SK-N-SH treated with all-trans-retinoic acid at 6 μM for 48 hours (cell line): Measurements from ENCODE around the gene CHAF1B.

ENCODE experiments used
- ATAC-seq: fragments of 200-7000 bp; cut with Tn5 transposase; 3 replicates; pipeline ENCODE4 v1.9.1; 2020; ENCODE audit warnings: mild to moderate bottlenecking, moderate library complexity
- ARNTL ChIP-seq: fragments of 450-650 bp; formaldehyde crosslinking; IDR thresholded peaks from 2 replicates; pipeline ENCODE4 v1.5.0; 2020; ENCODE audit warnings: low read depth, mild to moderate bottlenecking, moderate library complexity, borderline replicate concordance
- BACH2 ChIP-seq: fragments of 250-450 bp; sonication (Bioruptor Pico); IDR thresholded peaks from 2 replicates; pipeline ENCODE4 v1.9.0; 2021; ENCODE audit warnings: mild to moderate bottlenecking, borderline replicate concordance
- CSDC2 ChIP-seq: fragments of 250-450 bp; sonication (Bioruptor Pico); IDR thresholded peaks from 2 replicates; pipeline ENCODE4 v1.5.0; 2020; ENCODE audit warnings: mild to moderate bottlenecking, moderate library complexity
- ESRRG ChIP-seq: fragments of 250-450 bp; sonication (Bioruptor Pico); IDR thresholded peaks from 2 replicates; pipeline ENCODE4 v1.6.1; 2021; ENCODE audit warnings: mild to moderate bottlenecking
- GLIS3 ChIP-seq: fragments of 250-450 bp; sonication (Bioruptor Pico); IDR thresholded peaks from 2 replicates; pipeline ENCODE4 v1.5.0; 2020; ENCODE audit warnings: mild to moderate bottlenecking, moderate library complexity
- ISL1 ChIP-seq: fragments of 250-450 bp; sonication (Bioruptor Pico); IDR thresholded peaks from 2 replicates; pipeline ENCODE4 v2.1.2; 2022; ENCODE audit warnings: mild to moderate bottlenecking, moderate library complexity
- PPARA ChIP-seq: fragments of 250-450 bp; sonication (Bioruptor Pico); IDR thresholded peaks from 2 replicates; pipeline ENCODE4 v1.5.0; 2020; ENCODE audit warnings: mild to moderate bottlenecking, borderline replicate concordance
- RARB ChIP-seq: fragments of 250-450 bp; sonication (Bioruptor Pico); IDR thresholded peaks from 2 replicates; pipeline ENCODE4 v1.8.0; 2021; ENCODE audit warnings: mild to moderate bottlenecking, moderate library complexity
- SNAI2 ChIP-seq: fragments of 250-450 bp; sonication (Bioruptor Pico); IDR thresholded peaks from 2 replicates; pipeline ENCODE4 v1.5.0; 2020; ENCODE audit warnings: mild to moderate bottlenecking, moderate library complexity
- TOX ChIP-seq: fragments of 250-450 bp; sonication (Bioruptor Pico); IDR thresholded peaks from 2 replicates; pipeline ENCODE4 v1.8.0; 2021; ENCODE audit warnings: mild to moderate bottlenecking, moderate library complexity, borderline replicate concordance
- ZFP3 ChIP-seq: fragments of 250-450 bp; sonication (Bioruptor Pico); IDR thresholded peaks from 2 replicates; pipeline ENCODE4 v1.5.0; 2020; ENCODE audit warnings: mild to moderate bottlenecking, moderate library complexity
- ZFP30 ChIP-seq: fragments of 450-650 bp; formaldehyde crosslinking; IDR thresholded peaks from 2 replicates; pipeline ENCODE4 v1.5.0; 2022; ENCODE audit warnings: mild to moderate bottlenecking, moderate library complexity
- ZNF565 ChIP-seq: fragments of 450-650 bp; formaldehyde crosslinking; conservative IDR thresholded peaks from 2 replicates; pipeline ENCODE4 v1.5.0; 2020; ENCODE audit warnings: low read depth, mild to moderate bottlenecking, moderate library complexity
- ZNF70 ChIP-seq: fragments of 450-650 bp; formaldehyde crosslinking; IDR thresholded peaks from 2 replicates; pipeline ENCODE4 v1.5.0; 2020; ENCODE audit warnings: mild to moderate bottlenecking, moderate library complexity
- ZNF8 ChIP-seq: fragments of 450-650 bp; formaldehyde crosslinking; IDR thresholded peaks from 2 replicates; pipeline ENCODE4 v1.5.0; 2020; ENCODE audit warnings: mild to moderate bottlenecking, moderate library complexity
- TF ChIP-seq, protein P1 (sequence below): fragments of 250-450 bp; sonication (Bioruptor Pico); IDR thresholded peaks from 2 replicates; pipeline ENCODE4 v1.5.0; 2020; ENCODE audit warnings: mild to moderate bottlenecking, moderate library complexity
- TF ChIP-seq, protein P2 (sequence below): fragments of 250-450 bp; sonication (Bioruptor Pico); IDR thresholded peaks from 2 replicates; pipeline ENCODE4 v1.8.0; 2021; ENCODE audit warnings: low read depth, mild to moderate bottlenecking, moderate library complexity, borderline replicate concordance
- TF ChIP-seq, protein P3 (sequence below): fragments of 250-450 bp; sonication (Bioruptor Pico); IDR thresholded peaks from 2 replicates; pipeline ENCODE4 v1.5.1; 2021; ENCODE audit warnings: mild to moderate bottlenecking, moderate library complexity
- TF ChIP-seq, protein P4 (sequence below): fragments of 250-450 bp; sonication (Bioruptor Pico); IDR thresholded peaks from 2 replicates; pipeline ENCODE4 v1.5.1; 2020; ENCODE audit warnings: low read depth, mild to moderate bottlenecking, moderate library complexity
- TF ChIP-seq, protein P5 (sequence below): fragments of 250-450 bp; sonication (Bioruptor Pico); IDR thresholded peaks from 2 replicates; pipeline ENCODE4 v1.8.0; 2020; ENCODE audit warnings: mild to moderate bottlenecking, moderate library complexity, borderline replicate concordance

Gene CHAF1B

DNA sequence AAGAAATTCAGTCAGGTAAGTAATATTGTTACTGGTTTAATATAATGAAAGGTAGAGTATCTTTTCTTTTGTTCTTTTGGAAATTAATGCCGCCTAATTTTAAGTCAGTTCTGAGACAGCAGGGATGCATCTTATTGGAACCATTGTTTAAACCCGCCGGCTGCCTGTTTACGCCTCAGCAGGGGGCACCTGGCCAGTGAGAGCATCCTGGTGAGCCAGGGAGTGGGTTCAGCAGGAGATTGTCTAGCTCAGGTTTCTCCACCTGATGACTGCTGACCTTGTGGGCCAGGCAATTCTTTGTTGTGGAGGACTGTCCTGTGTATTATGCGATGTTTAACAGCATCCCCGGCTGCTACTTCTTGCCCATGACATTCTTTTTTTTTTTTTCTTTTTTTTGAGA, 30.2 kb downstream of the CHAF1B start:
- TF ChIP-seq ZFP3 (CRISPR knock-in tag) (no peak), ZNF70 (CRISPR knock-in tag) (no peak), ISL1 (CRISPR knock-in tag) (no peak)
- TF ChIP-seq, protein P1, sequence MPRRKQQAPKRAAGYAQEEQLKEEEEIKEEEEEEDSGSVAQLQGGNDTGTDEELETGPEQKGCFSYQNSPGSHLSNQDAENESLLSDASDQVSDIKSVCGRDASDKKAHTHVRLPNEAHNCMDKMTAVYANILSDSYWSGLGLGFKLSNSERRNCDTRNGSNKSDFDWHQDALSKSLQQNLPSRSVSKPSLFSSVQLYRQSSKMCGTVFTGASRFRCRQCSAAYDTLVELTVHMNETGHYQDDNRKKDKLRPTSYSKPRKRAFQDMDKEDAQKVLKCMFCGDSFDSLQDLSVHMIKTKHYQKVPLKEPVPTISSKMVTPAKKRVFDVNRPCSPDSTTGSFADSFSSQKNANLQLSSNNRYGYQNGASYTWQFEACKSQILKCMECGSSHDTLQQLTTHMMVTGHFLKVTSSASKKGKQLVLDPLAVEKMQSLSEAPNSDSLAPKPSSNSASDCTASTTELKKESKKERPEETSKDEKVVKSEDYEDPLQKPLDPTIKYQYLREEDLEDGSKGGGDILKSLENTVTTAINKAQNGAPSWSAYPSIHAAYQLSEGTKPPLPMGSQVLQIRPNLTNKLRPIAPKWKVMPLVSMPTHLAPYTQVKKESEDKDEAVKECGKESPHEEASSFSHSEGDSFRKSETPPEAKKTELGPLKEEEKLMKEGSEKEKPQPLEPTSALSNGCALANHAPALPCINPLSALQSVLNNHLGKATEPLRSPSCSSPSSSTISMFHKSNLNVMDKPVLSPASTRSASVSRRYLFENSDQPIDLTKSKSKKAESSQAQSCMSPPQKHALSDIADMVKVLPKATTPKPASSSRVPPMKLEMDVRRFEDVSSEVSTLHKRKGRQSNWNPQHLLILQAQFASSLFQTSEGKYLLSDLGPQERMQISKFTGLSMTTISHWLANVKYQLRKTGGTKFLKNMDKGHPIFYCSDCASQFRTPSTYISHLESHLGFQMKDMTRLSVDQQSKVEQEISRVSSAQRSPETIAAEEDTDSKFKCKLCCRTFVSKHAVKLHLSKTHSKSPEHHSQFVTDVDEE: no peak
- ATAC-seq: no peak

DNA sequence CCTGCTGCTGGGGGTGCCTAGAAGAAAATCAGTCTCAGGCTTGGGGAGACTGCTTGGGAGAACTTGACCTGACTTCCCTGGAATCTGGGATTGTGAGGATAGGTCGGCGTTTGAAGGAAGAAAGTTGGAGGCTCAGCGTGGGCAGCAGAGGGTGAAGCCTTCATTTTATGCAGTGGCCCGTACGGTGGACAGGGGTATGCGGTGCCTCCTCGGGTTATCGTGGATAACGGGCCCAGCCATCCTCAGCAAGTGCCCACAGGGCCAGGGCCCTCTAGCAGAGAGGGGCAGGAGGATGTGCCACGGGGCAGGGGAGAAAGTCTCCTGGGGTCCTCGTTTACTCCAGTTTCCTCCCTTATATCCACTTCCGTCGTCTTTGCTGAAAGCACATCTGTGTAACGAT, 34.0 kb downstream of the CHAF1B start:
- TF ChIP-seq ESRRG: no peak
- no peak for TF ChIP-seq TOX (CRISPR knock-in tag)
- TF ChIP-seq, protein P2, sequence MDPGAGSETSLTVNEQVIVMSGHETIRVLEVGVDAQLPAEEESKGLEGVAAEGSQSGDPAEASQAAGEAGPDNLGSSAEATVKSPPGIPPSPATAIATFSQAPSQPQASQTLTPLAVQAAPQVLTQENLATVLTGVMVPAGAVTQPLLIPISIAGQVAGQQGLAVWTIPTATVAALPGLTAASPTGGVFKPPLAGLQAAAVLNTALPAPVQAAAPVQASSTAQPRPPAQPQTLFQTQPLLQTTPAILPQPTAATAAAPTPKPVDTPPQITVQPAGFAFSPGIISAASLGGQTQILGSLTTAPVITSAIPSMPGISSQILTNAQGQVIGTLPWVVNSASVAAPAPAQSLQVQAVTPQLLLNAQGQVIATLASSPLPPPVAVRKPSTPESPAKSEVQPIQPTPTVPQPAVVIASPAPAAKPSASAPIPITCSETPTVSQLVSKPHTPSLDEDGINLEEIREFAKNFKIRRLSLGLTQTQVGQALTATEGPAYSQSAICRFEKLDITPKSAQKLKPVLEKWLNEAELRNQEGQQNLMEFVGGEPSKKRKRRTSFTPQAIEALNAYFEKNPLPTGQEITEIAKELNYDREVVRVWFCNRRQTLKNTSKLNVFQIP (CRISPR knock-in tag): no peak
- TF ChIP-seq, protein P3, sequence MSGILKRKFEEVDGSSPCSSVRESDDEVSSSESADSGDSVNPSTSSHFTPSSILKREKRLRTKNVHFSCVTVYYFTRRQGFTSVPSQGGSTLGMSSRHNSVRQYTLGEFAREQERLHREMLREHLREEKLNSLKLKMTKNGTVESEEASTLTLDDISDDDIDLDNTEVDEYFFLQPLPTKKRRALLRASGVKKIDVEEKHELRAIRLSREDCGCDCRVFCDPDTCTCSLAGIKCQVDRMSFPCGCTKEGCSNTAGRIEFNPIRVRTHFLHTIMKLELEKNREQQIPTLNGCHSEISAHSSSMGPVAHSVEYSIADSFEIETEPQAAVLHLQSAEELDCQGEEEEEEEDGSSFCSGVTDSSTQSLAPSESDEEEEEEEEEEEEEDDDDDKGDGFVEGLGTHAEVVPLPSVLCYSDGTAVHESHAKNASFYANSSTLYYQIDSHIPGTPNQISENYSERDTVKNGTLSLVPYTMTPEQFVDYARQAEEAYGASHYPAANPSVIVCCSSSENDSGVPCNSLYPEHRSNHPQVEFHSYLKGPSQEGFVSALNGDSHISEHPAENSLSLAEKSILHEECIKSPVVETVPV (CRISPR knock-in tag): no peak
- no peak for TF ChIP-seq ZFP3 (CRISPR knock-in tag)
- TF ChIP-seq, protein P1: no peak
- no peak for TF ChIP-seq ZFP30 (CRISPR knock-in tag)
- TF ChIP-seq CSDC2 (CRISPR knock-in tag): no peak
- no peak for TF ChIP-seq ZNF565 (CRISPR knock-in tag)
- no peak for TF ChIP-seq SNAI2 (CRISPR knock-in tag)
- no peak for TF ChIP-seq ZNF8 (CRISPR knock-in tag)
- no peak for TF ChIP-seq GLIS3 (CRISPR knock-in tag)
- no peak for TF ChIP-seq ARNTL (CRISPR knock-in tag)
- TF ChIP-seq, protein P4, sequence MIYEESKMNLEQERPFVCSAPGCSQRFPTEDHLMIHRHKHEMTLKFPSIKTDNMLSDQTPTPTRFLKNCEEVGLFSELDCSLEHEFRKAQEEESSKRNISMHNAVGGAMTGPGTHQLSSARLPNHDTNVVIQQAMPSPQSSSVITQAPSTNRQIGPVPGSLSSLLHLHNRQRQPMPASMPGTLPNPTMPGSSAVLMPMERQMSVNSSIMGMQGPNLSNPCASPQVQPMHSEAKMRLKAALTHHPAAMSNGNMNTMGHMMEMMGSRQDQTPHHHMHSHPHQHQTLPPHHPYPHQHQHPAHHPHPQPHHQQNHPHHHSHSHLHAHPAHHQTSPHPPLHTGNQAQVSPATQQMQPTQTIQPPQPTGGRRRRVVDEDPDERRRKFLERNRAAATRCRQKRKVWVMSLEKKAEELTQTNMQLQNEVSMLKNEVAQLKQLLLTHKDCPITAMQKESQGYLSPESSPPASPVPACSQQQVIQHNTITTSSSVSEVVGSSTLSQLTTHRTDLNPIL (CRISPR knock-in tag): no peak
- TF ChIP-seq ISL1 (CRISPR knock-in tag): no peak
- no peak for TF ChIP-seq PPARA (CRISPR knock-in tag)
- no peak for TF ChIP-seq BACH2 (CRISPR knock-in tag)
- TF ChIP-seq, protein P5, sequence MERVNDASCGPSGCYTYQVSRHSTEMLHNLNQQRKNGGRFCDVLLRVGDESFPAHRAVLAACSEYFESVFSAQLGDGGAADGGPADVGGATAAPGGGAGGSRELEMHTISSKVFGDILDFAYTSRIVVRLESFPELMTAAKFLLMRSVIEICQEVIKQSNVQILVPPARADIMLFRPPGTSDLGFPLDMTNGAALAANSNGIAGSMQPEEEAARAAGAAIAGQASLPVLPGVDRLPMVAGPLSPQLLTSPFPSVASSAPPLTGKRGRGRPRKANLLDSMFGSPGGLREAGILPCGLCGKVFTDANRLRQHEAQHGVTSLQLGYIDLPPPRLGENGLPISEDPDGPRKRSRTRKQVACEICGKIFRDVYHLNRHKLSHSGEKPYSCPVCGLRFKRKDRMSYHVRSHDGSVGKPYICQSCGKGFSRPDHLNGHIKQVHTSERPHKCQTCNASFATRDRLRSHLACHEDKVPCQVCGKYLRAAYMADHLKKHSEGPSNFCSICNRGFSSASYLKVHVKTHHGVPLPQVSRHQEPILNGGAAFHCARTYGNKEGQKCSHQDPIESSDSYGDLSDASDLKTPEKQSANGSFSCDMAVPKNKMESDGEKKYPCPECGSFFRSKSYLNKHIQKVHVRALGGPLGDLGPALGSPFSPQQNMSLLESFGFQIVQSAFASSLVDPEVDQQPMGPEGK (CRISPR knock-in tag): no peak
- TF ChIP-seq RARB: no peak
- ATAC-seq: no peak
